Keratinocyte (primary cell): ENCODE data around the gene SPG7. TPM values are rescaled to one million over a fixed set of nuclear protein-coding genes. Genes with fewer than 3 reads are reported as not detected.
"Not testable (repeated sequence)": the region's sequence is repeated elsewhere in the genome, so short reads cannot be mapped to it uniquely, and the experiment has no call there.

Experiments used
- DNase-seq: peaks from one replicate; pipeline ENCODE4 v3.0.0-alpha.2; 2011; ENCODE audit warnings: low read depth, missing footprints, low spot score
- FAIRE-seq: peaks from 2 replicates; lab custom pipeline; 2011; peaks lifted over from hg19 to GRCh38; lab: Jason Lieb, UNC
- H2AFZ ChIP-seq: 2 replicates; pipeline ENCODE4 v1.6.0; 2012; ENCODE audit warnings: low read length, control low read depth, inconsistent platforms; ENCODE audit not compliant: control insufficient read depth
- H3K27ac ChIP-seq: 2 replicates; pipeline ENCODE4 v1.5.1; 2011; ENCODE audit warnings: low read length; ENCODE audit not compliant: control insufficient read depth, insufficient read depth
- H3K27me3 ChIP-seq: 3 replicates; pipeline ENCODE4 v1.6.0; 2011; ENCODE audit warnings: low read length; ENCODE audit not compliant: control insufficient read depth, insufficient read depth; ENCODE audit errors: extremely low read depth
- H3K36me3 ChIP-seq, 2 experiments: 2 replicates in 1 of 2; 3 replicates in 1 of 2; pipeline ENCODE4 v1.5.1; 2011; ENCODE audit warnings: low read length in 2 of 2, mild to moderate bottlenecking in 1 of 2; ENCODE audit not compliant: control insufficient read depth in 2 of 2, insufficient read depth in 2 of 2; ENCODE audit errors: extremely low read depth in 1 of 2
- H3K4me1 ChIP-seq: 3 replicates; pipeline ENCODE4 v1.5.1; 2011; ENCODE audit warnings: low read length; ENCODE audit not compliant: control insufficient read depth, insufficient read depth; ENCODE audit errors: extremely low read depth
- H3K4me2 ChIP-seq: 3 replicates; pipeline ENCODE4 v1.6.0; 2011; ENCODE audit warnings: low read depth, low read length; ENCODE audit not compliant: control insufficient read depth, insufficient read depth; ENCODE audit errors: extremely low read depth
- H3K4me3 ChIP-seq, 3 experiments: fragments of 200-600 bp in 1 of 3; sonication (generic) in 1 of 3; 2 replicates in 2 of 3; 3 replicates in 1 of 3; pipeline ENCODE4 v1.5.1; 2011 to 2016; ENCODE audit warnings: low read length in 3 of 3, mild to moderate bottlenecking in 3 of 3, control low read depth in 2 of 3, inconsistent platforms in 1 of 3, low read depth in 1 of 3, mixed read lengths in 1 of 3, mixed run types in 1 of 3, moderate library complexity in 1 of 3; ENCODE audit not compliant: control insufficient read depth in 2 of 3, insufficient read depth in 2 of 3; ENCODE audit errors: extremely low read depth in 1 of 3
- H3K79me2 ChIP-seq: 2 replicates; pipeline ENCODE4 v1.6.0; 2012; ENCODE audit warnings: low read length; ENCODE audit not compliant: control insufficient read depth, insufficient read depth
- H3K9ac ChIP-seq: 3 replicates; pipeline ENCODE4 v1.6.0; 2011; ENCODE audit warnings: low read length; ENCODE audit not compliant: control insufficient read depth, insufficient read depth; ENCODE audit errors: extremely low read depth
- H3K9me1 ChIP-seq: 3 replicates; pipeline ENCODE4 v1.6.0; 2011; ENCODE audit warnings: low read length; ENCODE audit not compliant: control insufficient read depth, insufficient read depth; ENCODE audit errors: extremely low read depth
- H3K9me3 ChIP-seq: 2 replicates; pipeline ENCODE4 v1.5.1; 2012; ENCODE audit warnings: low read depth, low read length; ENCODE audit not compliant: control insufficient read depth
- H4K20me1 ChIP-seq: 3 replicates; pipeline ENCODE4 v1.6.0; 2011; ENCODE audit warnings: low read length; ENCODE audit not compliant: control insufficient read depth, insufficient read depth; ENCODE audit errors: extremely low read depth
- CTCF ChIP-seq, 3 experiments: IDR thresholded peaks in 1 of 3; conservative IDR thresholded peaks in 1 of 3; optimal IDR thresholded peaks in 1 of 3; 2 replicates in 2 of 3; 3 replicates in 1 of 3; pipeline versions ENCODE3 to v1.5.1; 2011; ENCODE audit warnings: low read length in 3 of 3, mild to moderate bottlenecking in 3 of 3, moderate library complexity in 2 of 3, control low read depth in 1 of 3, inconsistent platforms in 1 of 3; ENCODE audit not compliant: insufficient read depth in 2 of 3; ENCODE audit errors: extremely low read depth in 1 of 3
- EZH2 ChIP-seq: IDR thresholded peaks from one replicate; pipeline ENCODE4 v1.6.1; 2012; ENCODE audit warnings: inconsistent platforms, mild to moderate bottlenecking, low read length, moderate library complexity
- dilution Hi-C: fragments of 300-500 bp; cut with MboI; formaldehyde crosslinking; loops from one replicate; pipeline ENCODE4 v1.7.0; 2020; ENCODE audit warnings: low sequenced_read_pairs; ENCODE audit not compliant: extremely low pct_ligation_motif_present
- polyA plus RNA-seq, 5 experiments: library from polyadenylated mRNA; depleted of rRNA in 3 of 5; stranded (reverse) in 3 of 5; stranded (forward) in 1 of 5; unstranded in 1 of 5; fragments of >200 nt; gene quantifications; 1 replicate in 1 of 5; 2 replicates in 3 of 5; 3 replicates in 1 of 5; pipeline versions ENCODE4 v1.2.1 to v1.2.3, GENCODE V29; 2011 to 2012; ENCODE audit warnings: missing spikeins in 2 of 5, low read depth in 1 of 5, low replicate concordance in 1 of 5

Gene SPG7
- polyA plus RNA-seq, 1 donor (not counting 4 experiments of a cell fraction or from before 2014, with no cell fraction given), result 45.2 TPM

DNA sequence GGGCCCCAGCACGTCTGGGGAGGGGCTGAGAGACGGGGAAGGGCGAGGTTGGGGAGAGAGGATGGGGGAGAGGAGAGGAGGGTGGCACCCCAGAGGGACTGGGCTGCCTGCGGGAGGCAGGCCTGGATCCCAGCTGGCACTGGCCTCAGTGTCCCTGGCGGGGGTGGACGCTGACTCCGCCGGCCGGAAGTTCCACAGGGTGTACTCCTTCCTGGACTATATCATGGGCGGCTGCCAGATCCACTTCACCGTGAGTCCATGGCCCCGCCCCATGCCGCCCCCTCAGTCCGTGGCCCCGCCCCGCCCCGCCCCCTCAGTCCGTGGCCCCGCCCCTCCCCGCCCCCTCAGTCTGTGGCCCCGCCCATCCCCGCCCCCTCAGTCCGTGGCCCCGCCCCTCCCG is 78.7 kb downstream of the SPG7 start:
- peaks cover 14% of the 10 kb centered on the region for H3K4me1 ChIP-seq
- H3K9me3 ChIP-seq, result no peaks in the 10 kb centered on the region
- no peak overlapping the region for H3K4me2 ChIP-seq
- DNase-seq (no peak), FAIRE-seq (no peak)
- H3K9ac ChIP-seq, result no peak overlapping the region
- H3K4me3 ChIP-seq, result no peak overlapping the region
- H4K20me1 ChIP-seq, result no peaks in the 10 kb centered on the region
- H3K36me3 ChIP-seq, result no peaks in the 10 kb centered on the region
- no peak overlapping the region for H2AFZ ChIP-seq
- no peak for TF ChIP-seq CTCF (optimal IDR thresholded peaks at IDR 0.05 in 1 of 3, IDR thresholded peaks at IDR 0.05 in 1 of 3, conservative IDR thresholded peaks at IDR 0.05 in 1 of 3; ENCODE audit: extremely low read depth in 1 of 3, insufficient read depth in 2 of 3, low read length in 3 of 3)
- peaks cover 2% of the 10 kb centered on the region for H3K9me1 ChIP-seq
- no peaks in the 10 kb centered on the region for H3K79me2 ChIP-seq
- H3K27me3 ChIP-seq, result no peaks in the 10 kb centered on the region
- H3K27ac ChIP-seq, result no peak overlapping the region
- dilution Hi-C loops, result no loop called here

DNA sequence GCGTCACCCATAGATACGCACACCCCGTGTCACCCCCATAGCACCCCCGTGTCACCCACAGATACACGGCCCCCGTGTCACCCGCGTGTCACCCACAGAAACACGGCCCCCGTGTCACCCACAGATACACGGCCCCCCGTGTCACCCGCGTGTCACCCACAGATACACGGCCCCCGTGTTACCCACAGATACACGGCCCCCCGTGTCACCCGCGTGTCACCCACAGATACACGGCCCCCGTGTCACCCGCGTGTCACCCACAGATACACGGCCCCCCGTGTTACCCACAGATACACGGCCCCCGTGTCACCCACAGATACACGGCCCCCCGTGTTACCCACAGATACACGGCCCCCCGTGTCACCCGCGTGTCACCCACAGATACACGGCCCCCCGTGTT is 79.5 kb downstream of the SPG7 start:
- H3K9ac ChIP-seq, FAIRE-seq, H2AFZ ChIP-seq, H3K4me2 ChIP-seq, H3K9me3 ChIP-seq, H3K36me3 ChIP-seq, dilution Hi-C loops, H4K20me1 ChIP-seq, H3K9me1 ChIP-seq, H3K79me2 ChIP-seq, H3K27ac ChIP-seq, H3K27me3 ChIP-seq, DNase-seq, H3K4me1 ChIP-seq, H3K4me3 ChIP-seq: not testable (repeated sequence)

DNA sequence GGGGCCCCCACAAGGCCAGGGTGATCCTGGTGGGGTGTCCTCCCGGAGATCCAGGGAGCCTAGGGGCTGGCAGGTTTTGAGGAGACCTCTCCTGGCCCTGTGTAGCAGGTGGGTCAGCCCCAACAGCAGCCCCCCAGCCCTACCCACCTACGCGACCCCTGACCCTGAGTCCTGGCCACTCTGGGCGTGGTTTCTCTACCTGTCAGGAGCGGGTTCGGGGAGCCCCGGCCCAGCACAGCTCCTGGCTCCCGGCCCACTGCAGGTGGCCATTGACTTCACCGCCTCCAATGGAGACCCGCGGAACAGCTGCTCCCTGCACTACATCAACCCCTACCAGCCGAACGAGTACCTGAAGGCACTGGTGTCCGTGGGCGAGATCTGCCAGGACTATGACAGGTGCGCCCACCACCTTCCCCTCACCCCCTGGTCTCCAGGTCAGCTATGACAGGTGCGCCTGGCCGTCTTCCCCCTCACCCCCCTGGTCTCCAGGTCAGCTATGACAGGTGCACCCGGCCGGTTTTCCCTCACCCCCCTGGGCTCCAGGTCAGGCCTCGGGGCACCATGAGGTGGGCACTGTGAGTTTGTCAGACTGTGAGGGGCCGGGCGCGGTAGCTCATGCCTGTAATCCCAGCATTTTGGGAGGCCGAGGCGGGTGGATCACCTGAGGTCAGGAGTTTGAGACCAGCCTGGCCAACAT is 80.4 kb downstream of the SPG7 start:
- no peaks in the 10 kb centered on the region for H3K9me1 ChIP-seq
- dilution Hi-C loops, result no loop called here
- TF ChIP-seq EZH2, result no peak
- no peak for TF ChIP-seq CTCF (optimal IDR thresholded peaks at IDR 0.05 in 1 of 3, IDR thresholded peaks at IDR 0.05 in 1 of 3, conservative IDR thresholded peaks at IDR 0.05 in 1 of 3; ENCODE audit: extremely low read depth in 1 of 3, insufficient read depth in 2 of 3, low read length in 3 of 3)
- FAIRE-seq, result no peak
- no peaks in the 10 kb centered on the region for H3K79me2 ChIP-seq
- peaks cover 5% of the 10 kb centered on the region for H3K4me1 ChIP-seq
- H3K9me3 ChIP-seq, result no peaks in the 10 kb centered on the region
- no peak overlapping the region for H3K4me2 ChIP-seq
- no peaks in the 10 kb centered on the region for H3K36me3 ChIP-seq
- no peaks in the 10 kb centered on the region for H4K20me1 ChIP-seq
- H3K27ac ChIP-seq, result no peak overlapping the region
- no peak for DNase-seq
- no peaks in the 10 kb centered on the region for H3K27me3 ChIP-seq
- no peak overlapping the region for H3K4me3 ChIP-seq
- no peak overlapping the region for H3K9ac ChIP-seq
- H2AFZ ChIP-seq, result no peak overlapping the region
